NCI-H128 (cell line): ENCODE measurements around the gene NIPBL.
"Not testable (repeated sequence)": the region's sequence is repeated elsewhere in the genome, so short reads cannot be mapped to it uniquely, and the experiment has no call there.

Experiments
- DNase-seq: peaks from one replicate; lab custom pipeline; 2025; ENCODE audit not compliant: unreplicated experiment; lab: John Stamatoyannopoulos, UW

NIPBL gene

GRCh38 chr5:36876299-36876964 is at the start of gene NIPBL:
NIPBL (plus strand) TSS chr5:36876769; CDS start chr5:36953697, 76,928 bp downstream.
- DNase-seq, result peak; percentile 91

- DNase-seq, result no peak
Observed at GRCh38 chr5:36832274-36832673, 44.3 kb upstream of the NIPBL start.

GRCh38 chr5:36836831-36837230 is 39.7 kb upstream of the NIPBL start:
- DNase-seq, result no peak

- DNase-seq, result no peak
Observed at GRCh38 chr5:36839489-36840476, 36.8 kb upstream of the NIPBL start.

- DNase-seq, result no peak
Observed at GRCh38 chr5:36841677-36842076, 34.9 kb upstream of the NIPBL start.

- DNase-seq, result no peak
Observed at GRCh38 chr5:36842087-36842486, 34.5 kb upstream of the NIPBL start.

- no peak for DNase-seq
Observed at GRCh38 chr5:36844305-36844704, 32.3 kb upstream of the NIPBL start.

GRCh38 chr5:36848545-36848944 is 28.0 kb upstream of the NIPBL start:
- DNase-seq, result not testable (repeated sequence)

- DNase-seq, result not testable (repeated sequence)
Observed at GRCh38 chr5:36852903-36853302, 23.7 kb upstream of the NIPBL start.

- no peak for DNase-seq
Observed at GRCh38 chr5:36854402-36855140, 22.0 kb upstream of the NIPBL start.

GRCh38 chr5:36855141-36855495 is 21.5 kb upstream of the NIPBL start:
- DNase-seq, result no peak

- no peak for DNase-seq
Observed at GRCh38 chr5:36861871-36862270, 14.7 kb upstream of the NIPBL start.

GRCh38 chr5:36870399-36871040 is 6.0 kb upstream of the NIPBL start:
- DNase-seq, result peak; percentile 74

GRCh38 chr5:36874465-36874864 is 2.1 kb upstream of the NIPBL start:
- DNase-seq, result no peak

- DNase-seq, result peak; percentile 42
Observed at GRCh38 chr5:36875051-36875789, 1.3 kb upstream of the NIPBL start.

GRCh38 chr5:36875790-36876298 is 725 bp upstream of the NIPBL start:
- peak; percentile 67 for DNase-seq

GRCh38 chr5:36876965-36877666 is 547 bp downstream of the NIPBL start:
- peak; percentile 47 for DNase-seq

GRCh38 chr5:36877667-36878391 is 1.3 kb downstream of the NIPBL start:
- DNase-seq, result no peak
